ENCODE data around the gene IGF1R.
A peak's percentile ranks its signal among the peaks of the same experiment; 100 is the strongest.

The IGF1R gene

DNA sequence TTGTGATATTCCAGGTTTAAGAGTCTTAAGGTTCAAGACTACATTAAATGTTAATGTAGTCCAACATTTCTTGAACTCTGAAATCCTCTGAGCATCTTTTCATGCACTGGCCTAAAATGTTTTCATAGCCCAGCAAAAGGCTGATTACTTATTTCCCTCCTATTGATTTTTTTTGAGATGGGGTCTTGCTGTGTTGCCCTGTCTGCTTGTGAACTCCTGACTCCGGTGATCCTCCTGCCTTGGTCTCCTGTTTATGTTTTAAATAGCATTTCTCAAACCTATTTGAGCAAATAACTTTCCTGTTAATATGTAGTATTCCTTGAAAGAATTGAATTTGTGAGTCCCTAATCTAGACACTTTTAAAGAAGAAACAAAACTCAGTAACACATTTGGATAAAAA is 133.5 kb downstream of the IGF1R start:
- Histone ChIP-seq H4K20me1 (peaks cover 52 to 100% (median 100%) of the 10 kb centered on the region in 11 experiments), H3K4me2 (no peak overlapping the region), H3K4me3 (no peak overlapping the region), H3K27ac (no peak overlapping the region), H3K36me3 (peaks cover 0 to 12% (median 0%) of the 10 kb centered on the region in 11 experiments; a peak in 4 of 22 replicates), H3K9me3 (replicated peaks in 1 of 11) (no peaks in the 10 kb centered on the region), H3K9ac (no peak overlapping the region), H3K27me3 (no peaks in the 10 kb centered on the region), H3K4me1 (peaks cover 35 to 51% (median 46%) of the 10 kb centered on the region in 10 experiments)
- TF ChIP-seq Cebpa-rat (IDR thresholded peaks at IDR 0.05): no peak

DNA sequence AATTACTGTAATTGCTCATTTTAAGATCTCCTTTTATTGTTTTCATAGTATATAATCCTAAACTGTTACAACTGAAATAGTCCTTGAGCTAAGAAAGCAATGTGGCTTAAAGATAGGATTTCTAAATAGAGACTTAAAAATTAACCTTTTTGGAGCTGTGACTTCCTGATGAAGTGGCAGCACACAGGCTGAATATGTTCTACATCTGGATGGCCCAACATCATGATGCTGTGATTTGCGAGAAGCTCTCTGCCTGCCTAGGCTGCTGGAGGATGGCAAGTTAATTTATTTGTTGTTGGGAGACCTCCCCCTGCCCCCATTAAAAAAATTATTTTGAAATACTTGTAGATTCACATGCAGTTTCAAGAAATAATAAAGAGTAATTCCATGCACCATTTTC is 134.5 kb downstream of the IGF1R start:
- H3K4me1 ChIP-seq: peaks cover 36 to 51% (median 46%) of the 10 kb centered on the region in 10 experiments
- H3K9ac ChIP-seq: no peak overlapping the region
- H3K9me3 ChIP-seq (replicated peaks in 1 of 11): no peaks in the 10 kb centered on the region
- H3K4me3 ChIP-seq: no peak overlapping the region
- H3K4me2 ChIP-seq: no peak overlapping the region
- H3K27ac ChIP-seq: no peak overlapping the region
- no peaks in the 10 kb centered on the region for H3K27me3 ChIP-seq
- peaks cover 52 to 100% (median 100%) of the 10 kb centered on the region in 11 experiments for H4K20me1 ChIP-seq
- TF ChIP-seq Cebpa-rat (IDR thresholded peaks at IDR 0.05): no peak
- H3K36me3 ChIP-seq: peaks cover 0 to 8% (median 0%) of the 10 kb centered on the region in 11 experiments; a peak in 4 of 22 replicates

- Histone ChIP-seq H3K27ac (no peak overlapping the region), H3K9ac (no peak overlapping the region), H3K27me3 (no peaks in the 10 kb centered on the region), H3K36me3 (peaks cover 0 to 16% (median 0%) of the 10 kb centered on the region in 11 experiments; a peak in 4 of 22 replicates), H3K4me1 (peaks cover 43 to 58% (median 51%) of the 10 kb centered on the region in 10 experiments), H3K4me2 (peak overlapping the region in 7 of 11 experiments; percentile 52 to 82 (median 60); a peak in 8 of 22 replicates), H3K9me3 (replicated peaks in 1 of 11) (no peaks in the 10 kb centered on the region), H4K20me1 (peaks cover 53 to 100% (median 100%) of the 10 kb centered on the region in 11 experiments), H3K4me3 (no peak overlapping the region)
- no peak for TF ChIP-seq Cebpa-rat (IDR thresholded peaks at IDR 0.05)
Measured at GRCh38 chr15:98785431-98785806, 137.1 kb downstream of the IGF1R start.

DNA sequence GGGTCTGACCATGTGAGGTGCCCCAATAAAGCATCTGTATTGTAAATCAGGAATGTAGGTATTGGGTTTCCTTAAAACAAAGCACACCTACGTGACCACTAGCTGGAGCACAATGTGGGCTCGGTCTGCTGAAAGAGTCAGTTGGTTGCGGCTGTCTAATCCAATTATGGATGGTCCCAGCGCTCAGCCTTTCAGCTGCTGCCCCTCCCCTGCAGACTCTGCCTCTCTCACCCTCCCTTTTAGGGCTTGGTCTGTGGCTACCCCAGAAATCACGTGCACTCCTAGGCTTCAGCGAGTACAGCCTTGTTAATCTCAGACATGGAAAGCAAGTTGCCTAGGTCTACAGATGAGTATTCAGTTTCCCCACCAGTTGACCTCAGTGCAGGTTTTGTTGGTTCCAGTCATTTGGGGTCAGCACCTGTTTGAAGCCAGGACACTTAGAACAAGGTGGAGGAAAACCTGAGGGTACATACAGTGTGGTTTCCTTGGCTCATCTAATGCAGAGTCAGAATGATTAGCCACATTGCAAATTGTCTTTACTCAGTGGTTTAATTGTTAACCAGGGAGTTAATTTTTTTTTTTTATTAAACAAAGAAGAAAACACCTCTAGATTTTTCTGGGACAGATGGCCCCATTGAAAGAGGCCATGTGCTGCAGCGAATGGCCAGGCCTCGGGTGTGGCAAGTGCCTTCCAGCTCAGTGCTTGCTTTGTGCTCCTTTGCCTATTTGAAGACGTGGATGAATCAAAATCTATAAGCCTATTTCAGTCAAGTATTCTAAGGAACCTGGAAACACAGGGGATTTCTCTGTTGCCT is 137.7 kb downstream of the IGF1R start:
- Histone ChIP-seq H3K4me1 (peaks cover 49 to 64% (median 57%) of the 10 kb centered on the region in 10 experiments), H3K9ac (no peak overlapping the region), H3K27ac (no peak overlapping the region), H3K36me3 (peaks cover 0 to 19% (median 0%) of the 10 kb centered on the region in 11 experiments; a peak in 4 of 22 replicates), H3K9me3 (replicated peaks in 1 of 11) (no peaks in the 10 kb centered on the region), H3K27me3 (no peaks in the 10 kb centered on the region), H4K20me1 (peaks cover 58 to 100% (median 100%) of the 10 kb centered on the region in 11 experiments), H3K4me2 (peak overlapping the region; percentile 50 to 82 (median 60); a peak in 19 of 22 replicates), H3K4me3 (no peak overlapping the region)
- no peak for TF ChIP-seq Cebpa-rat (IDR thresholded peaks at IDR 0.05)

GRCh38 chr15:98786717-98787116 is 138.4 kb downstream of the IGF1R start:
- Histone ChIP-seq H3K9ac (no peak overlapping the region), H3K27me3 (no peaks in the 10 kb centered on the region), H4K20me1 (peaks cover 63 to 100% (median 100%) of the 10 kb centered on the region in 11 experiments), H3K9me3 (replicated peaks in 1 of 11) (no peaks in the 10 kb centered on the region), H3K4me1 (peaks cover 53 to 66% (median 62%) of the 10 kb centered on the region in 10 experiments), H3K27ac (peak overlapping the region in 3 of 11 experiments; percentile 16 to 46 (median 25); a peak in 3 of 22 replicates), H3K4me2 (peak overlapping the region; percentile 50 to 82 (median 60)), H3K36me3 (peaks cover 0 to 19% (median 0%) of the 10 kb centered on the region in 11 experiments; a peak in 4 of 22 replicates), H3K4me3 (no peak overlapping the region)
- TF ChIP-seq Cebpa-rat (IDR thresholded peaks at IDR 0.05): no peak

DNA sequence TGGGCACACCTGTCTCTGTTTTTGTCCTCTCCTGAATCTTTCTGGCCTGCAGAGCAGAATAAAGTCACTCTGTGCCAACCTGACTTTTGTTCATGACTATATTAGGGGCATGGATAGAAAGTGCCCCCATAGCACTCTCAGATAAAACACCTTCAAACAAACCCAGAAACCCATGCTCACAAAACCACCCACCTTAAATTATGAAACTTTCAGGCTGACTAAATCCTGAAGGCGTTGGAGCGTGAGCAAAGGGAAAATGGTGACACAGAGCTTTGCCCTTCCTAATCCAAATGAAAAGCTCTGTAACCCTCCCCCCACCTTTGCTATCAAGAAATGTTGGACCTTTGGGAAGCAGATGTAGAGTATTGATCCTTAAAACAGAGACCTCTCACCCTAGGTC is 138.9 kb downstream of the IGF1R start:
- H3K4me1 ChIP-seq: peaks cover 58 to 70% (median 67%) of the 10 kb centered on the region in 10 experiments

DNA sequence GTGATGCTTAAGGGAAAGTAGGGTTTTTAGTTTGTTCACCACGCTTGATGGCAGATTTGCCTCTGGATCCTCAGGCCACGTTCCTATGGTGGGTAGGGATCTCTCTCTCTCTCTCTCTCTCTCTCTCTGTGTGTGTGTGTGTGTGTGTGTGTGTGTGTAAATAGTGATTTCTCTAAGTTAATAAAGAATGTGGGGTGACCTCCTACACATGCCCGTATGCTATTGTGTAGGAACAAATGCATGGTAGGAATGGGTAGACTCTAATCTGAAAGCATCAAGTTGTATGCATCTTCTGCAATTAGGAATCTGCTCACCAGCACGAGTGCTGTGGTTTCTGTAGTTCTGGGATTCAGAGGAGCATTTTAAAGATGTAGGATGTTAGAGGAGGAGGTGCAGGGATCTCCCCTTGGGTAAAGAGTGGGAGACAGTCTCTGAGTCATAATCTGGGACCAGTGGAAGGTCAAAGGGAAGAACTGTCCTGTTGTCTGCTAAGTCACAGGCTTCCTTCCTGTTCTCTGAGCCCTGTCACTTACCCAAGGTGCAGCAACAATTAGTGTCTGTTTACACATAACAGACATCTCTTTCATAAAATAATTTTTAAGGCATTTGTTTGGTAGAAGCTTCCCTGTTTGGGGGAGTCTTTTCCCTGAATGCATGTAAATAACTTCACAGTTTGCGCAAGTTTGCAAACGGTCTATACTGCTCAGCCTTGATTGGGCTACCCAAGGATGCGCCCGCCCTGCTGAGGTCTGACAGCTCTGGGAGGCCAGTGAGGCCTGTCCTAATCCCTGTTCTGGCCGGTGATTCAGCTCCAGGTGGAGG is 139.8 kb downstream of the IGF1R start:
- peak overlapping the region in 6 of 11 experiments; percentile 3 to 46 (median 26); a peak in 7 of 22 replicates for H3K27ac ChIP-seq
- H3K4me1 ChIP-seq: peaks cover 68 to 79% (median 76%) of the 10 kb centered on the region in 10 experiments
- H3K27me3 ChIP-seq: no peaks in the 10 kb centered on the region
- no peaks in the 10 kb centered on the region for H3K9me3 ChIP-seq (replicated peaks in 1 of 11)
- peaks cover 0 to 13% (median 0%) of the 10 kb centered on the region in 11 experiments; a peak in 3 of 22 replicates for H3K36me3 ChIP-seq
- H4K20me1 ChIP-seq: peaks cover 65 to 100% (median 100%) of the 10 kb centered on the region in 11 experiments
- H3K4me2 ChIP-seq: peak overlapping the region; percentile 50 to 82 (median 60)
- no peak overlapping the region for H3K9ac ChIP-seq
- H3K4me3 ChIP-seq: no peak overlapping the region
- peak in 2 of 11 experiments; percentile 9 to 22; a peak in 1 of 22 replicates for TF ChIP-seq Cebpa-rat (IDR thresholded peaks at IDR 0.05)

More for the DNA sequence above, 138.9 kb downstream of the IGF1R start:
- H3K9ac ChIP-seq: no peak overlapping the region
- H3K9me3 ChIP-seq (replicated peaks in 1 of 11): no peaks in the 10 kb centered on the region
- H4K20me1 ChIP-seq: peaks cover 65 to 100% (median 100%) of the 10 kb centered on the region in 11 experiments
- no peak overlapping the region for H3K4me3 ChIP-seq
- H3K27me3 ChIP-seq: no peaks in the 10 kb centered on the region
- peak overlapping the region; percentile 50 to 82 (median 60) for H3K4me2 ChIP-seq
- peak overlapping the region in 3 of 11 experiments; percentile 30 to 46 (median 42); a peak in 6 of 22 replicates for H3K27ac ChIP-seq
- H3K36me3 ChIP-seq: peaks cover 0 to 19% (median 0%) of the 10 kb centered on the region in 11 experiments; a peak in 4 of 22 replicates
- TF ChIP-seq Cebpa-rat (IDR thresholded peaks at IDR 0.05): no peak

- H3K9ac ChIP-seq: no peak overlapping the region
- peak overlapping the region in 8 of 11 experiments; percentile 50 to 82 (median 62); a peak in 9 of 22 replicates for H3K4me2 ChIP-seq
- H3K27ac ChIP-seq: peak overlapping the region in 5 of 11 experiments; percentile 3 to 44 (median 31); a peak in 5 of 22 replicates
- H3K36me3 ChIP-seq: peaks cover 0 to 13% (median 0%) of the 10 kb centered on the region in 11 experiments; a peak in 3 of 22 replicates
- no peak for TF ChIP-seq Cebpa-rat (IDR thresholded peaks at IDR 0.05)
- no peak overlapping the region for H3K4me3 ChIP-seq
- peaks cover 70 to 87% (median 83%) of the 10 kb centered on the region in 10 experiments for H3K4me1 ChIP-seq
- peaks cover 69 to 100% (median 100%) of the 10 kb centered on the region in 11 experiments for H4K20me1 ChIP-seq
- no peaks in the 10 kb centered on the region for H3K9me3 ChIP-seq (replicated peaks in 1 of 11)
- H3K27me3 ChIP-seq: no peaks in the 10 kb centered on the region
Measured at GRCh38 chr15:98789020-98789419, 140.7 kb downstream of the IGF1R start.

Measured in BLaER1 treated with 17β-estradiol and CSF1 and Interleukin-3, amounts not matched to agents 10 nM and 100 nM (cell line).